ENCODE results near the gene CCDC107.

CCDC107 gene

GRCh38 chr9:35682051-35682450 lies 24.0 kb downstream of the CCDC107 start:
- Histone ChIP-seq H3K9ac (ENCODE audit: low read length) (no peak overlapping the region), H4K20me1 (ENCODE audit: insufficient read depth, low read length) (no peaks in the 10 kb centered on the region), H2AFZ (ENCODE audit: low read depth, low read length) (no peak overlapping the region), H3K79me2 (ENCODE audit: low read length) (no peaks in the 10 kb centered on the region), H3K27ac (ENCODE audit: low read length) (no peak overlapping the region), H3K36me3 (replicated peaks; ENCODE audit: low read depth, low read length) (no peaks in the 10 kb centered on the region), H3K9me3 (ENCODE audit: insufficient read depth, low read length) (no peaks in the 10 kb centered on the region), H3K4me2 (ENCODE audit: low read length) (no peak overlapping the region), H3K4me3 (ENCODE audit: low read length) (no peak overlapping the region), H3K4me1 (ENCODE audit: low read length) (peaks cover 12% of the 10 kb centered on the region), H3K27me3 (ENCODE audit: low read depth, low read length) (no peaks in the 10 kb centered on the region)
- no peak for TF ChIP-seq CTCF (IDR thresholded peaks at IDR 0.05; ENCODE audit: low read depth, low read length)
- no peak for TF ChIP-seq EZH2phosphoT487 (IDR thresholded peaks at IDR 0.05; ENCODE audit: low read depth)

- H3K4me1 ChIP-seq (ENCODE audit: low read length) = peaks cover 12% of the 10 kb centered on the region
- H4K20me1 ChIP-seq (ENCODE audit: insufficient read depth, low read length) = no peaks in the 10 kb centered on the region
- H3K9ac ChIP-seq (ENCODE audit: low read length) = no peak overlapping the region
- TF ChIP-seq CTCF (IDR thresholded peaks at IDR 0.05; ENCODE audit: low read depth, low read length) (no peak), EZH2phosphoT487 (IDR thresholded peaks at IDR 0.05; ENCODE audit: low read depth) (no peak)
- H3K4me2 ChIP-seq (ENCODE audit: low read length) = no peak overlapping the region
- H3K27ac ChIP-seq (ENCODE audit: low read length) = no peak overlapping the region
- no peak overlapping the region for H2AFZ ChIP-seq (ENCODE audit: low read depth, low read length)
- no peak overlapping the region for H3K4me3 ChIP-seq (ENCODE audit: low read length)
- no peaks in the 10 kb centered on the region for H3K79me2 ChIP-seq (ENCODE audit: low read length)
- H3K9me3 ChIP-seq (ENCODE audit: insufficient read depth, low read length) = no peaks in the 10 kb centered on the region
- H3K36me3 ChIP-seq (replicated peaks; ENCODE audit: low read depth, low read length) = no peaks in the 10 kb centered on the region
- H3K27me3 ChIP-seq (ENCODE audit: low read depth, low read length) = no peaks in the 10 kb centered on the region
These were observed 24.6 kb downstream of the CCDC107 start for GRCh38 chr9:35682520-35683315.

- Histone ChIP-seq H3K27ac (ENCODE audit: low read length) (no peak overlapping the region), H3K9ac (ENCODE audit: low read length) (no peak overlapping the region), H3K4me2 (ENCODE audit: low read length) (no peak overlapping the region), H3K79me2 (ENCODE audit: low read length) (no peaks in the 10 kb centered on the region), H2AFZ (ENCODE audit: low read depth, low read length) (no peak overlapping the region), H3K4me1 (ENCODE audit: low read length) (peaks cover 12% of the 10 kb centered on the region), H3K27me3 (ENCODE audit: low read depth, low read length) (no peaks in the 10 kb centered on the region), H3K9me3 (ENCODE audit: insufficient read depth, low read length) (no peaks in the 10 kb centered on the region), H3K4me3 (ENCODE audit: low read length) (no peak overlapping the region), H4K20me1 (ENCODE audit: insufficient read depth, low read length) (no peaks in the 10 kb centered on the region), H3K36me3 (replicated peaks; ENCODE audit: low read depth, low read length) (no peaks in the 10 kb centered on the region)
- TF ChIP-seq EZH2phosphoT487 (IDR thresholded peaks at IDR 0.05; ENCODE audit: low read depth) (no peak), CTCF (IDR thresholded peaks at IDR 0.05; ENCODE audit: low read depth, low read length) (no peak)
These were observed 25.2 kb downstream of the CCDC107 start for GRCh38 chr9:35683323-35683722.

GRCh38 chr9:35684921-35685320 lies 26.8 kb downstream of the CCDC107 start:
- Histone ChIP-seq H2AFZ (ENCODE audit: low read depth, low read length) (no peak overlapping the region), H3K9ac (ENCODE audit: low read length) (no peak overlapping the region), H3K4me3 (ENCODE audit: low read length) (no peak overlapping the region), H3K79me2 (ENCODE audit: low read length) (no peaks in the 10 kb centered on the region), H3K36me3 (replicated peaks; ENCODE audit: low read depth, low read length) (no peaks in the 10 kb centered on the region), H4K20me1 (ENCODE audit: insufficient read depth, low read length) (no peaks in the 10 kb centered on the region), H3K27me3 (ENCODE audit: low read depth, low read length) (no peaks in the 10 kb centered on the region), H3K9me3 (ENCODE audit: insufficient read depth, low read length) (no peaks in the 10 kb centered on the region), H3K4me1 (ENCODE audit: low read length) (peaks cover 13% of the 10 kb centered on the region), H3K4me2 (ENCODE audit: low read length) (no peak overlapping the region), H3K27ac (ENCODE audit: low read length) (no peak overlapping the region)
- TF ChIP-seq CTCF (IDR thresholded peaks at IDR 0.05; ENCODE audit: low read depth, low read length) (no peak), EZH2phosphoT487 (IDR thresholded peaks at IDR 0.05; ENCODE audit: low read depth) (no peak)

All from OCI-LY3 (cell line).